ENCODE measurements around the gene F5.

F5 gene

GRCh38 chr1:169487133-169487532 lies 99.1 kb downstream of the F5 start:
- in situ Hi-C loops (cut with HindIII; ENCODE audit: low pct_unique_long_range_greater_than_20kb, low sequenced_read_pairs), result no loop called here

GRCh38 chr1:169486281-169487051 lies 99.8 kb downstream of the F5 start:
- no peak for DNase-seq (ENCODE audit: low read depth in 1 of 2, low spot score in 1 of 2)
- in situ Hi-C loops (cut with HindIII; ENCODE audit: low pct_unique_long_range_greater_than_20kb, low sequenced_read_pairs), result no loop called here
- no peak for TF ChIP-seq JUND (IDR thresholded peaks at IDR 0.05; ENCODE audit: low read depth)

More at GRCh38 chr1:169487133-169487532, 99.1 kb downstream of the F5 start:
- DNase-seq (ENCODE audit: low read depth in 1 of 2, low spot score in 1 of 2), result no peak
- no peak for TF ChIP-seq JUND (IDR thresholded peaks at IDR 0.05; ENCODE audit: low read depth)

- TF ChIP-seq JUND (IDR thresholded peaks at IDR 0.05; ENCODE audit: low read depth), result no peak
- in situ Hi-C loops (cut with HindIII; ENCODE audit: low pct_unique_long_range_greater_than_20kb, low sequenced_read_pairs), result no loop called here
Observed at GRCh38 chr1:169485431-169486280, 100.6 kb downstream of the F5 start, which contains the start of gene SLC19A2. Gene SLC19A2 (minus strand): TSS chr1:169485944. CDS start chr1:169485766, 178 bp downstream.

GRCh38 chr1:169484683-169485430 lies 101.4 kb downstream of the F5 start:
- peak in 1 of 2 experiments; percentile 72 for DNase-seq (ENCODE audit: low read depth in 1 of 2, low spot score in 1 of 2)
- in situ Hi-C loops (cut with HindIII; ENCODE audit: low pct_unique_long_range_greater_than_20kb, low sequenced_read_pairs), result no loop called here
- no peak for TF ChIP-seq JUND (IDR thresholded peaks at IDR 0.05; ENCODE audit: low read depth)

More at GRCh38 chr1:169485431-169486280, 100.6 kb downstream of the F5 start, which contains the start of gene SLC19A2:
- DNase-seq (ENCODE audit: low read depth in 1 of 2, low spot score in 1 of 2), result peak; percentile 99

GRCh38 chr1:169484101-169484500 lies 102.2 kb downstream of the F5 start:
- DNase-seq (ENCODE audit: low read depth in 1 of 2, low spot score in 1 of 2), result no peak
- in situ Hi-C loops (cut with HindIII; ENCODE audit: low pct_unique_long_range_greater_than_20kb, low sequenced_read_pairs), result no loop called here
- no peak for TF ChIP-seq JUND (IDR thresholded peaks at IDR 0.05; ENCODE audit: low read depth)

GRCh38 chr1:169483500-169483966 lies 102.7 kb downstream of the F5 start:
- TF ChIP-seq JUND (IDR thresholded peaks at IDR 0.05; ENCODE audit: low read depth), result no peak
- peak in 1 of 2 experiments; percentile 49 for DNase-seq (ENCODE audit: low read depth in 1 of 2, low spot score in 1 of 2)
- in situ Hi-C loops (cut with HindIII; ENCODE audit: low pct_unique_long_range_greater_than_20kb, low sequenced_read_pairs), result no loop called here

- no peak for DNase-seq (ENCODE audit: low read depth in 1 of 2, low spot score in 1 of 2)
- in situ Hi-C loops (cut with HindIII; ENCODE audit: low pct_unique_long_range_greater_than_20kb, low sequenced_read_pairs), result no loop called here
- TF ChIP-seq JUND (IDR thresholded peaks at IDR 0.05; ENCODE audit: low read depth), result no peak
Observed at GRCh38 chr1:169479363-169480066, 106.8 kb downstream of the F5 start.

GRCh38 chr1:169478094-169478672 lies 108.1 kb downstream of the F5 start:
- no peak for TF ChIP-seq JUND (IDR thresholded peaks at IDR 0.05; ENCODE audit: low read depth)
- in situ Hi-C loops (cut with HindIII; ENCODE audit: low pct_unique_long_range_greater_than_20kb, low sequenced_read_pairs), result no loop called here
- no peak for DNase-seq (ENCODE audit: low read depth in 1 of 2, low spot score in 1 of 2)

GRCh38 chr1:169475806-169476387 lies 110.4 kb downstream of the F5 start:
- no peak for DNase-seq (ENCODE audit: low read depth in 1 of 2, low spot score in 1 of 2)
- TF ChIP-seq JUND (IDR thresholded peaks at IDR 0.05; ENCODE audit: low read depth), result no peak
- in situ Hi-C loops (cut with HindIII; ENCODE audit: low pct_unique_long_range_greater_than_20kb, low sequenced_read_pairs), result no loop called here

- in situ Hi-C loops (cut with HindIII; ENCODE audit: low pct_unique_long_range_greater_than_20kb, low sequenced_read_pairs), result no loop called here
- no peak for DNase-seq (ENCODE audit: low read depth in 1 of 2, low spot score in 1 of 2)
- no peak for TF ChIP-seq JUND (IDR thresholded peaks at IDR 0.05; ENCODE audit: low read depth)
Observed at GRCh38 chr1:169474302-169474995, 111.8 kb downstream of the F5 start.
